Ishikawa (cell line): ENCODE results near the gene SSBP3.

ENCODE experiments used
- CEBPB ChIP-seq: IDR thresholded peaks from 2 replicates; pipeline ENCODE4 v1.6.1; 2012
- EP300 ChIP-seq: IDR thresholded peaks from 2 replicates; pipeline ENCODE4 v1.6.1; 2012; ENCODE audit warnings: borderline replicate concordance
- NFIC ChIP-seq: IDR thresholded peaks from 2 replicates; pipeline ENCODE4 v1.6.1; 2012
- TF ChIP-seq, protein P1 (sequence below): IDR thresholded peaks from 2 replicates; pipeline ENCODE4 v1.6.1; 2012

DNA sequence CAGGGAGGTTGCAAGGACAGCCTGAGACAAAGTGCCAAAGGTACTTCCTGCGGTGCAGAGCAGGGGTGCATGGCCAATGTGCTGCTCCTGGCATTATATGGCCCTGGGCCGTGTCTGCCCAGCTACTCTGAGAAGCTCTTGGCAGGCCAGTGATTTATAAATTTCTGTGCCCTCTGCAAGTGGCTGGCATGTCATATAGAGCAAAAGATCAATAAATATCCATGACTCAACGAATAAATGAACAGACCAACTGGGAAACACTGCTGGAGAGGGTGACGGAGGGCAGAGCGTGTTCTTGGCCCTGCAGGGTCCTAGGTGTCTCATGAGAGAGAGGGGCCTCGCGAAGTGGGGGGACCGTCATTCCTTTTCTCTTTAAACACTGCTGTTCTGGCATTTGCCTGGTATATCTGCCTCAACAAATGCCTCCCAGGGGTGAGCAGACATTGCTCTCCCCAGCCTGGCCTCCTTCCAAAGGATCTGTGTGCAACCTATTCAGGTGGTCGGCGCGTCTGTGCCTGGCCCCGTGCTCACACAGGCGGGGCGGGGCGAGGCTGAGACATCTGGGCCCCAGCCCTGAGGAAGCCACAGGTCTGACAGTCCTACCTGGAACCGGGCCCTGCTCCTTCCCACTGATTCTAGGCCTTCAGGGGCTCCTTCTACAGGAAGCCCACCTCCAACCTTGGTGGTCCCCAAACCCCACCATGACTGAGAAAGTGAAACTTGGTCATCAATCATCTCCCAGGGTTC, 123.9 kb downstream of the SSBP3 start:
- TF ChIP-seq, protein P1, sequence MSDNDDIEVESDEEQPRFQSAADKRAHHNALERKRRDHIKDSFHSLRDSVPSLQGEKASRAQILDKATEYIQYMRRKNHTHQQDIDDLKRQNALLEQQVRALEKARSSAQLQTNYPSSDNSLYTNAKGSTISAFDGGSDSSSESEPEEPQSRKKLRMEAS, result no peak
- TF ChIP-seq CEBPB (no peak), EP300 (no peak), NFIC (no peak)
